Liver (tissue), 9 donors: ENCODE measurements around the gene ZC3H13. TPM values are rescaled to one million over a fixed set of nuclear protein-coding genes. Genes with fewer than 3 reads are reported as not detected.

Experiments used
- DNase-seq: peaks from one replicate; pipeline ENCODE4 v3.0.0-alpha.2; 2017; ENCODE audit warnings: low spot score
- H3K27ac ChIP-seq, 2 donors: one replicate each; pipeline ENCODE4 v1.7.0; 2013; ENCODE audit warnings: inconsistent platforms in 2 of 2, low read length in 2 of 2, control low read depth in 1 of 2, low read depth in 1 of 2, mild to moderate bottlenecking in 1 of 2
- H3K27me3 ChIP-seq, 4 donors: one replicate each; pipeline versions ENCODE4 v1.6.1 to v1.7.0; 2013; ENCODE audit warnings: low read length in 3 of 4, inconsistent platforms in 1 of 4, mild to moderate bottlenecking in 1 of 4, moderate library complexity in 1 of 4; ENCODE audit not compliant: control insufficient read depth in 4 of 4, insufficient read depth in 4 of 4
- H3K36me3 ChIP-seq, 4 donors: one replicate each; pipeline versions ENCODE4 v1.6.1 to v1.7.0; 2013; ENCODE audit warnings: low read length in 3 of 4, mild to moderate bottlenecking in 3 of 4, low read depth in 1 of 4, moderate library complexity in 1 of 4; ENCODE audit not compliant: control insufficient read depth in 4 of 4, insufficient read depth in 3 of 4
- H3K4me1 ChIP-seq, 4 donors: one replicate each; pipeline versions ENCODE4 v1.6.1 to v1.7.0; 2013; ENCODE audit warnings: low read length in 3 of 4, mild to moderate bottlenecking in 3 of 4, moderate library complexity in 1 of 4; ENCODE audit not compliant: control insufficient read depth in 4 of 4, insufficient read depth in 4 of 4
- H3K4me3 ChIP-seq, 3 donors: one replicate each; pipeline versions ENCODE4 v1.6.1 to v1.7.0; 2013; ENCODE audit warnings: low read length in 3 of 3, control low read depth in 1 of 3, low read depth in 1 of 3, mild to moderate bottlenecking in 1 of 3
- H3K9ac ChIP-seq, 2 donors: one replicate each; pipeline ENCODE4 v1.7.0; 2013; ENCODE audit warnings: low read length in 2 of 2, mild to moderate bottlenecking in 2 of 2, moderate library complexity in 2 of 2, control low read depth in 1 of 2, low read depth in 1 of 2
- H3K9me3 ChIP-seq, 4 donors: one replicate each; pipeline versions ENCODE4 v1.6.1 to v1.7.0; 2013; ENCODE audit warnings: low read length in 3 of 4; ENCODE audit not compliant: control insufficient read depth in 4 of 4
- CTCF ChIP-seq: fragments of 150-350 bp; IDR thresholded peaks from 2 replicates; pipeline ENCODE4 v1.5.1; 2017; ENCODE audit warnings: improper control_type of control experiment, low read depth, low read length; ENCODE audit not compliant: missing input control
- EGR1 ChIP-seq, 2 donors: IDR thresholded peaks; 2 replicates each; pipeline ENCODE4 v1.6.1; 2016 to 2018; ENCODE audit warnings: antibody characterized with exemption in 2 of 2, low read depth in 2 of 2
- FOXA1 ChIP-seq: IDR thresholded peaks from 2 replicates; pipeline ENCODE4 v1.6.1; 2016; ENCODE audit warnings: antibody characterized with exemption
- FOXA2 ChIP-seq: IDR thresholded peaks from 2 replicates; pipeline ENCODE4 v1.6.1; 2016; ENCODE audit warnings: antibody characterized with exemption
- GABPA ChIP-seq, 2 donors: IDR thresholded peaks in 1 of 2; conservative IDR thresholded peaks in 1 of 2; 2 replicates each; pipeline ENCODE4 v1.6.1; 2016; ENCODE audit warnings: antibody characterized with exemption in 2 of 2, mild to moderate bottlenecking in 1 of 2, moderate library complexity in 1 of 2
- HNF4A ChIP-seq, 2 donors: conservative IDR thresholded peaks; 2 replicates each; pipeline ENCODE4 v1.6.1; 2016; ENCODE audit warnings: antibody characterized with exemption in 2 of 2, mild to moderate bottlenecking in 2 of 2
- HNF4G ChIP-seq: IDR thresholded peaks from 2 replicates; pipeline ENCODE4 v1.6.1; 2016; ENCODE audit warnings: antibody characterized with exemption
- JUND ChIP-seq, 2 donors: IDR thresholded peaks; 2 replicates each; pipeline ENCODE4 v1.6.1; 2016; ENCODE audit warnings: antibody characterized with exemption in 2 of 2
- MAX ChIP-seq: IDR thresholded peaks from 2 replicates; pipeline ENCODE4 v1.6.1; 2016; ENCODE audit warnings: antibody characterized with exemption
- NR2F2 ChIP-seq: IDR thresholded peaks from 2 replicates; pipeline ENCODE4 v1.6.1; 2016; ENCODE audit warnings: antibody characterized with exemption
- RAD21 ChIP-seq, 2 donors: IDR thresholded peaks; 2 replicates each; pipeline ENCODE4 v1.6.1; 2016; ENCODE audit warnings: antibody characterized with exemption in 2 of 2, mild to moderate bottlenecking in 2 of 2
- RXRA ChIP-seq, 2 donors: IDR thresholded peaks; 2 replicates each; pipeline ENCODE4 v1.6.1; 2017 to 2018; ENCODE audit warnings: antibody characterized with exemption in 2 of 2, mild to moderate bottlenecking in 1 of 2
- SP1 ChIP-seq: IDR thresholded peaks from 2 replicates; pipeline ENCODE4 v1.6.1; 2018; ENCODE audit warnings: antibody characterized with exemption, mild to moderate bottlenecking
- TAF1 ChIP-seq: conservative IDR thresholded peaks from 2 replicates; pipeline ENCODE4 v1.6.1; 2016; ENCODE audit warnings: antibody characterized with exemption, mild to moderate bottlenecking
- YY1 ChIP-seq: IDR thresholded peaks from 2 replicates; pipeline ENCODE4 v1.6.1; 2016; ENCODE audit warnings: antibody characterized with exemption, mild to moderate bottlenecking
- WGBS: extraction: QIAGEN DNeasy Blood & Tissue Kit; methylation state at CpG from one replicate; pipeline ENCODE4 v1.1.7; 2013; 5-methylcytosine and 5-hydroxymethylcytosine counted together
- polyA plus RNA-seq, 2 donors: library from polyadenylated mRNA; stranded (reverse) in 1 of 2; unstranded in 1 of 2; fragments of 200-250 nt in 1 of 2; fragments of >200 nt in 1 of 2; fragmentation: Nextera tagmentation in 1 of 2; extraction: Ambion mirVana in 1 of 2; gene quantifications; one replicate each; pipeline versions ENCODE4 v1.2.1 to v1.2.3, GENCODE V29; 2013 to 2015
- total RNA-seq, 2 donors: library from RNA; depleted of rRNA; stranded (reverse); fragments of >200 nt; gene quantifications; one replicate each; pipeline ENCODE4 v1.2.3, GENCODE V29; 2014
- TF ChIP-seq, protein P1 (sequence below): IDR thresholded peaks from 2 replicates; pipeline ENCODE4 v1.6.1; 2016; ENCODE audit warnings: antibody characterized with exemption
- TF ChIP-seq, protein P2 (sequence below): IDR thresholded peaks from 2 replicates; pipeline ENCODE4 v1.6.1; 2016; ENCODE audit warnings: antibody characterized with exemption, mild to moderate bottlenecking
- TF ChIP-seq, protein P3 (sequence below): IDR thresholded peaks from 2 replicates; pipeline ENCODE4 v1.6.1; 2016; ENCODE audit warnings: antibody characterized with exemption
- donor health status: healthy.
- donor health status: healthy.
- donor health status: healthy.
- donor health status: healthy.
- donor health status: healthy.

The ZC3H13 gene, protein sequence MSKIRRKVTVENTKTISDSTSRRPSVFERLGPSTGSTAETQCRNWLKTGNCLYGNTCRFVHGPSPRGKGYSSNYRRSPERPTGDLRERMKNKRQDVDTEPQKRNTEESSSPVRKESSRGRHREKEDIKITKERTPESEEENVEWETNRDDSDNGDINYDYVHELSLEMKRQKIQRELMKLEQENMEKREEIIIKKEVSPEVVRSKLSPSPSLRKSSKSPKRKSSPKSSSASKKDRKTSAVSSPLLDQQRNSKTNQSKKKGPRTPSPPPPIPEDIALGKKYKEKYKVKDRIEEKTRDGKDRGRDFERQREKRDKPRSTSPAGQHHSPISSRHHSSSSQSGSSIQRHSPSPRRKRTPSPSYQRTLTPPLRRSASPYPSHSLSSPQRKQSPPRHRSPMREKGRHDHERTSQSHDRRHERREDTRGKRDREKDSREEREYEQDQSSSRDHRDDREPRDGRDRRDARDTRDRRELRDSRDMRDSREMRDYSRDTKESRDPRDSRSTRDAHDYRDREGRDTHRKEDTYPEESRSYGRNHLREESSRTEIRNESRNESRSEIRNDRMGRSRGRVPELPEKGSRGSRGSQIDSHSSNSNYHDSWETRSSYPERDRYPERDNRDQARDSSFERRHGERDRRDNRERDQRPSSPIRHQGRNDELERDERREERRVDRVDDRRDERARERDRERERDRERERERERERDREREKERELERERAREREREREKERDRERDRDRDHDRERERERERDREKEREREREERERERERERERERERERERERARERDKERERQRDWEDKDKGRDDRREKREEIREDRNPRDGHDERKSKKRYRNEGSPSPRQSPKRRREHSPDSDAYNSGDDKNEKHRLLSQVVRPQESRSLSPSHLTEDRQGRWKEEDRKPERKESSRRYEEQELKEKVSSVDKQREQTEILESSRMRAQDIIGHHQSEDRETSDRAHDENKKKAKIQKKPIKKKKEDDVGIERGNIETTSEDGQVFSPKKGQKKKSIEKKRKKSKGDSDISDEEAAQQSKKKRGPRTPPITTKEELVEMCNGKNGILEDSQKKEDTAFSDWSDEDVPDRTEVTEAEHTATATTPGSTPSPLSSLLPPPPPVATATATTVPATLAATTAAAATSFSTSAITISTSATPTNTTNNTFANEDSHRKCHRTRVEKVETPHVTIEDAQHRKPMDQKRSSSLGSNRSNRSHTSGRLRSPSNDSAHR (N-terminal part only)
- total RNA-seq = 10 to 100 TPM; 11.1 to 62.1 TPM
- 10 to 100 TPM; 10.0 to 46.7 TPM for polyA plus RNA-seq

DNA sequence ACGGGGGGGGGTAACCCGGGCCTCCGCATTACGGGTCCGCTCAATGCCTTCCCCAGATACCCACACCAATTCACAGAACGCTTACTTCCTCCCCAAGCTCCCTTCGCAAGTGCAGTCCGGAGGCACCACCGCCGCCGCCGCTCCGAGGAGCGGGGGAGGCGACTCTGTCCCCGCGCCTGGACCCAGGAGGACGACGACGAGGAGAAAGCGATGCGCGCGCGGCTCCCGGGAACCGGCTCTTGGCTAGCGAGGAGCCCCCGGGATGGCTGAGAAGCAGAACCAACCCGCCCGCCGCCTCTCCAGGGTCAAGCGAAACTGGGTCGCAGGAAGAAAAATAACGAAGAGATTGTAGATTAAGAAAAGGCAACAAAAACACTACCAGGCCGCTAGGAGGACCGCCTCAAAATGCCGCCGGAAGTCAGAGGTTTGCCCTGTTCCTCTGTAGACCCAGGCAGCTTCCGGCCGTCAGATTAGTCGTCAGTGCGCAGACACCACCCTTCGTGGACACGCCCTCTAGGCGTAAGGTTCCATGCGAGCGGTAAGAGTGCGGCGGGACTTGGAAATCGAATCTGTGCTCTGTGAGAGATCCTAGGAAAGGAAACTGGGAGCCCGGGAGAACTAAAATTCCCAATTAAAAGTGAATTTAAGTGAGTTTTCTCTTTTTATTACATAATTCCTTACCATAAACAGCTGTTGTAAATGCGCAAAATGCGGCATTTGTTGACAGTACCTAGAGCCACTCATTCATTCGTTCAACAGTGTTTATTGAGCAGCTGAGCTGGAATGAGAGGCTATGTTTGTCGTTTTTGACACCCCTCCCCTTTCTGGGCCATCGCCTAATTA, at the start of gene ZC3H13:
Gene ZC3H13 (minus strand): TSS at position 428 of the 843 bp plus-strand sequence. CDS start 7,239 bp downstream, outside the sequence.
- H3K4me3 ChIP-seq = peak within 1 kb of the TSS; percentile 79 to 89 (median 87)
- H3K36me3 ChIP-seq = peaks cover 2 to 34% (median 15%) of the 10 kb centered on the region in 4 donors
- H3K4me1 ChIP-seq = peaks cover 2 to 38% (median 15%) of the 10 kb centered on the region in 4 donors
- WGBS = 2% methylated on average over 57 of the region's 57 CpGs
- peak; percentile 69 for TF ChIP-seq TAF1
- peak; percentile 92 to 98 for TF ChIP-seq GABPA (IDR thresholded peaks at IDR 0.05 in 1 of 2, conservative IDR thresholded peaks at IDR 0.05 in 1 of 2)
- TF ChIP-seq, protein P1, sequence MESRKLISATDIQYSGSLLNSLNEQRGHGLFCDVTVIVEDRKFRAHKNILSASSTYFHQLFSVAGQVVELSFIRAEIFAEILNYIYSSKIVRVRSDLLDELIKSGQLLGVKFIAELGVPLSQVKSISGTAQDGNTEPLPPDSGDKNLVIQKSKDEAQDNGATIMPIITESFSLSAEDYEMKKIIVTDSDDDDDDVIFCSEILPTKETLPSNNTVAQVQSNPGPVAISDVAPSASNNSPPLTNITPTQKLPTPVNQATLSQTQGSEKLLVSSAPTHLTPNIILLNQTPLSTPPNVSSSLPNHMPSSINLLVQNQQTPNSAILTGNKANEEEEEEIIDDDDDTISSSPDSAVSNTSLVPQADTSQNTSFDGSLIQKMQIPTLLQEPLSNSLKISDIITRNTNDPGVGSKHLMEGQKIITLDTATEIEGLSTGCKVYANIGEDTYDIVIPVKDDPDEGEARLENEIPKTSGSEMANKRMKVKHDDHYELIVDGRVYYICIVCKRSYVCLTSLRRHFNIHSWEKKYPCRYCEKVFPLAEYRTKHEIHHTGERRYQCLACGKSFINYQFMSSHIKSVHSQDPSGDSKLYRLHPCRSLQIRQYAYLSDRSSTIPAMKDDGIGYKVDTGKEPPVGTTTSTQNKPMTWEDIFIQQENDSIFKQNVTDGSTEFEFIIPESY = peak; percentile 82
- peak; percentile 27 for TF ChIP-seq NR2F2
- peak; percentile 58 for TF ChIP-seq MAX
- TF ChIP-seq HNF4G = no peak
- TF ChIP-seq, protein P2, sequence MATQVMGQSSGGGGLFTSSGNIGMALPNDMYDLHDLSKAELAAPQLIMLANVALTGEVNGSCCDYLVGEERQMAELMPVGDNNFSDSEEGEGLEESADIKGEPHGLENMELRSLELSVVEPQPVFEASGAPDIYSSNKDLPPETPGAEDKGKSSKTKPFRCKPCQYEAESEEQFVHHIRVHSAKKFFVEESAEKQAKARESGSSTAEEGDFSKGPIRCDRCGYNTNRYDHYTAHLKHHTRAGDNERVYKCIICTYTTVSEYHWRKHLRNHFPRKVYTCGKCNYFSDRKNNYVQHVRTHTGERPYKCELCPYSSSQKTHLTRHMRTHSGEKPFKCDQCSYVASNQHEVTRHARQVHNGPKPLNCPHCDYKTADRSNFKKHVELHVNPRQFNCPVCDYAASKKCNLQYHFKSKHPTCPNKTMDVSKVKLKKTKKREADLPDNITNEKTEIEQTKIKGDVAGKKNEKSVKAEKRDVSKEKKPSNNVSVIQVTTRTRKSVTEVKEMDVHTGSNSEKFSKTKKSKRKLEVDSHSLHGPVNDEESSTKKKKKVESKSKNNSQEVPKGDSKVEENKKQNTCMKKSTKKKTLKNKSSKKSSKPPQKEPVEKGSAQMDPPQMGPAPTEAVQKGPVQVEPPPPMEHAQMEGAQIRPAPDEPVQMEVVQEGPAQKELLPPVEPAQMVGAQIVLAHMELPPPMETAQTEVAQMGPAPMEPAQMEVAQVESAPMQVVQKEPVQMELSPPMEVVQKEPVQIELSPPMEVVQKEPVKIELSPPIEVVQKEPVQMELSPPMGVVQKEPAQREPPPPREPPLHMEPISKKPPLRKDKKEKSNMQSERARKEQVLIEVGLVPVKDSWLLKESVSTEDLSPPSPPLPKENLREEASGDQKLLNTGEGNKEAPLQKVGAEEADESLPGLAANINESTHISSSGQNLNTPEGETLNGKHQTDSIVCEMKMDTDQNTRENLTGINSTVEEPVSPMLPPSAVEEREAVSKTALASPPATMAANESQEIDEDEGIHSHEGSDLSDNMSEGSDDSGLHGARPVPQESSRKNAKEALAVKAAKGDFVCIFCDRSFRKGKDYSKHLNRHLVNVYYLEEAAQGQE = peak; percentile 69
- peak; percentile 40 to 48 for TF ChIP-seq RAD21 (IDR thresholded peaks at IDR 0.05)
- TF ChIP-seq FOXA2 = no peak
- TF ChIP-seq RXRA (IDR thresholded peaks at IDR 0.05) = peak in 1 of 2 donors; percentile 44
- TF ChIP-seq JUND (IDR thresholded peaks at IDR 0.05) = no peak
- no peak for TF ChIP-seq HNF4A (conservative IDR thresholded peaks at IDR 0.05)
- no peak for TF ChIP-seq FOXA1
- TF ChIP-seq YY1 = peak; percentile 85
- peak; percentile 55 for TF ChIP-seq SP1
- peak; percentile 42 for TF ChIP-seq CTCF
- no peak for TF ChIP-seq EGR1 (IDR thresholded peaks at IDR 0.05; ENCODE audit: low read depth in 2 of 2)
- TF ChIP-seq, protein P3, sequence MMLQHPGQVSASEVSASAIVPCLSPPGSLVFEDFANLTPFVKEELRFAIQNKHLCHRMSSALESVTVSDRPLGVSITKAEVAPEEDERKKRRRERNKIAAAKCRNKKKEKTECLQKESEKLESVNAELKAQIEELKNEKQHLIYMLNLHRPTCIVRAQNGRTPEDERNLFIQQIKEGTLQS = peak; percentile 27
- DNase-seq = peak; percentile 89
- H3K27ac ChIP-seq = peak within 1 kb of the TSS; percentile 91 to 94
- peak within 1 kb of the TSS; percentile 85 to 96 for H3K9ac ChIP-seq
- H3K9me3 ChIP-seq = no peaks in the 10 kb centered on the region
- H3K27me3 ChIP-seq = no peaks in the 10 kb centered on the region
